Prostate gland (tissue), 2 donors: ENCODE results near the gene CLCA1.

ENCODE experiments used
- POLR2A ChIP-seq: fragments of 450-650 bp; IDR thresholded peaks from one replicate; pipeline ENCODE4 v1.6.1; 2016; ENCODE audit warnings: antibody characterized with exemption, mild to moderate bottlenecking
- TF ChIP-seq, protein P1 (sequence below), 4 experiments: fragments of 200-600 bp in 2 of 4; fragments of 450-650 bp in 2 of 4; sonication (generic) in 2 of 4; IDR thresholded peaks; 1 replicate in 3 of 4; 2 replicates in 1 of 4; pipeline ENCODE4 v1.5.1; 2016 to 2019; ENCODE audit warnings: antibody characterized with exemption in 4 of 4, mild to moderate bottlenecking in 2 of 4, moderate library complexity in 2 of 4

DNA sequence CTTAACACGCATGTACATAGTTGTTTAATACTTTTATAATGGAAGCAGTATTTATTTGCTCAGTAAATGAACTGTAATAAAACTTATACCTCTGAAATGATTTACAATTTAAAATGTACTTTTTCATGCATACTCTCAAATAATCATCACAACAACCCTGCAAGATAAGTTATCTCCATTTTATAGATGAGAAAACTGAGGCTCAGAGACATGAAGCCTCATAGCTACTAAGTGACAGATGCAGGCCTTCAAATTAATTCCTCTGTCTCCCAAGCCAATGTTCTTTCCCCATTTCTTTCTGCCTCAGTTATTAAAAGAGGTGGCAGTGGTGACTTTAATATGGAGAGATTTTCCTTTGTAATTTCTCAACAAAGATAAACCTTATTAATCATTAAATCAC lies 19.6 kb upstream of the CLCA1 start:
- TF ChIP-seq, protein P1, sequence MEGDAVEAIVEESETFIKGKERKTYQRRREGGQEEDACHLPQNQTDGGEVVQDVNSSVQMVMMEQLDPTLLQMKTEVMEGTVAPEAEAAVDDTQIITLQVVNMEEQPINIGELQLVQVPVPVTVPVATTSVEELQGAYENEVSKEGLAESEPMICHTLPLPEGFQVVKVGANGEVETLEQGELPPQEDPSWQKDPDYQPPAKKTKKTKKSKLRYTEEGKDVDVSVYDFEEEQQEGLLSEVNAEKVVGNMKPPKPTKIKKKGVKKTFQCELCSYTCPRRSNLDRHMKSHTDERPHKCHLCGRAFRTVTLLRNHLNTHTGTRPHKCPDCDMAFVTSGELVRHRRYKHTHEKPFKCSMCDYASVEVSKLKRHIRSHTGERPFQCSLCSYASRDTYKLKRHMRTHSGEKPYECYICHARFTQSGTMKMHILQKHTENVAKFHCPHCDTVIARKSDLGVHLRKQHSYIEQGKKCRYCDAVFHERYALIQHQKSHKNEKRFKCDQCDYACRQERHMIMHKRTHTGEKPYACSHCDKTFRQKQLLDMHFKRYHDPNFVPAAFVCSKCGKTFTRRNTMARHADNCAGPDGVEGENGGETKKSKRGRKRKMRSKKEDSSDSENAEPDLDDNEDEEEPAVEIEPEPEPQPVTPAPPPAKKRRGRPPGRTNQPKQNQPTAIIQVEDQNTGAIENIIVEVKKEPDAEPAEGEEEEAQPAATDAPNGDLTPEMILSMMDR (IDR thresholded peaks at IDR 0.05), result no peak
- no peak for TF ChIP-seq POLR2A
